ENCODE data around the gene HBE1. TPM values are rescaled to one million over a fixed set of nuclear protein-coding genes. Genes with fewer than 3 reads are reported as not detected.
"Not testable (repeated sequence)": the region's sequence is repeated elsewhere in the genome, so short reads cannot be mapped to it uniquely, and the experiment has no call there.

The HBE1 gene
- polyA plus RNA-seq, 3 donors from 2014 or later = not detected

- not testable (repeated sequence) for H3K4me1 Mint-ChIP-seq; H3K4me3 Mint-ChIP-seq; H3K36me3 Mint-ChIP-seq; H3K27ac Mint-ChIP-seq; DNase-seq; H3K27me3 Mint-ChIP-seq (ENCODE audit: low read depth in 3 of 3)
- H3K9me3 Mint-ChIP-seq = peaks cover 0 to 13% (median 4%) of the 10 kb centered on the region in 6 donors
These were observed 14.9 kb downstream of the HBE1 start, which contains the start of gene HBG2 for GRCh38 chr11:5254646-5255413. Gene HBG2 (minus strand): TSS chr11:5254781. CDS start chr11:5254728, 53 bp downstream.

GRCh38 chr11:5254023-5254422, 15.7 kb downstream of the HBE1 start:
- H3K4me3 Mint-ChIP-seq; H3K36me3 Mint-ChIP-seq; H3K9me3 Mint-ChIP-seq; DNase-seq; H3K27me3 Mint-ChIP-seq (ENCODE audit: low read depth in 3 of 3); H3K4me1 Mint-ChIP-seq; H3K27ac Mint-ChIP-seq: not testable (repeated sequence)

GRCh38 chr11:5253440-5253839, 16.3 kb downstream of the HBE1 start:
- not testable (repeated sequence) for H3K4me3 Mint-ChIP-seq; H3K27me3 Mint-ChIP-seq (ENCODE audit: low read depth in 3 of 3); H3K4me1 Mint-ChIP-seq

GRCh38 chr11:5252919-5253265, 16.9 kb downstream of the HBE1 start:
- no peak overlapping the region for H3K4me3 Mint-ChIP-seq
- H3K9me3 Mint-ChIP-seq = peaks cover 0 to 9% (median 0%) of the 10 kb centered on the region in 6 donors
- no peaks in the 10 kb centered on the region for H3K4me1 Mint-ChIP-seq
- H3K27ac Mint-ChIP-seq = no peak overlapping the region
- peak in 1 of 3 donors; percentile 7 for DNase-seq
- peaks cover 0 to under 1% (median 0%) of the 10 kb centered on the region in 3 donors for H3K27me3 Mint-ChIP-seq (ENCODE audit: low read depth in 3 of 3)
- no peaks in the 10 kb centered on the region for H3K36me3 Mint-ChIP-seq

More at GRCh38 chr11:5253440-5253839, 16.3 kb downstream of the HBE1 start:
- H3K9me3 Mint-ChIP-seq, DNase-seq, H3K27ac Mint-ChIP-seq, H3K36me3 Mint-ChIP-seq: not testable (repeated sequence)

- Mint-ChIP-seq H3K27me3 (ENCODE audit: low read depth in 3 of 3) (peaks cover 0 to 2% (median 0%) of the 10 kb centered on the region in 3 donors), H3K9me3 (peaks cover 0 to 9% (median 0%) of the 10 kb centered on the region in 6 donors), H3K4me3 (no peak overlapping the region), H3K27ac (no peak overlapping the region), H3K4me1 (no peaks in the 10 kb centered on the region), H3K36me3 (no peaks in the 10 kb centered on the region)
- DNase-seq = no peak
These were observed 17.4 kb downstream of the HBE1 start for GRCh38 chr11:5252192-5252918.

- Mint-ChIP-seq H3K4me1 (no peaks in the 10 kb centered on the region), H3K27me3 (ENCODE audit: low read depth in 3 of 3) (peaks cover 0 to 2% (median under 1%) of the 10 kb centered on the region in 3 donors), H3K36me3 (no peaks in the 10 kb centered on the region), H3K27ac (no peak overlapping the region), H3K4me3 (no peak overlapping the region), H3K9me3 (peaks cover 0 to 9% (median 0%) of the 10 kb centered on the region in 6 donors)
- DNase-seq = no peak
These were observed 18.0 kb downstream of the HBE1 start for GRCh38 chr11:5251746-5252145.

- Mint-ChIP-seq H3K4me1 (no peaks in the 10 kb centered on the region), H3K27me3 (ENCODE audit: low read depth in 3 of 3) (peaks cover 0 to 2% (median 1%) of the 10 kb centered on the region in 3 donors), H3K27ac (no peak overlapping the region), H3K9me3 (peaks cover 0 to 9% (median 0%) of the 10 kb centered on the region in 6 donors), H3K36me3 (no peaks in the 10 kb centered on the region), H3K4me3 (no peak overlapping the region)
- DNase-seq = no peak
These were observed 19.1 kb downstream of the HBE1 start for GRCh38 chr11:5250543-5251204.

- not testable (repeated sequence) for H3K4me3 Mint-ChIP-seq; H3K27ac Mint-ChIP-seq; H3K9me3 Mint-ChIP-seq; H3K27me3 Mint-ChIP-seq (ENCODE audit: low read depth in 3 of 3); H3K4me1 Mint-ChIP-seq; DNase-seq; H3K36me3 Mint-ChIP-seq
These were observed 19.8 kb downstream of the HBE1 start, which contains the start of gene HBG1 for GRCh38 chr11:5249807-5250396. Gene HBG1 (minus strand): TSS chr11:5249857. CDS start chr11:5249804, 53 bp downstream.

GRCh38 chr11:5248498-5248897, 21.2 kb downstream of the HBE1 start:
- not testable (repeated sequence) for H3K9me3 Mint-ChIP-seq; H3K4me1 Mint-ChIP-seq; H3K27ac Mint-ChIP-seq; DNase-seq; H3K36me3 Mint-ChIP-seq; H3K4me3 Mint-ChIP-seq; H3K27me3 Mint-ChIP-seq (ENCODE audit: low read depth in 3 of 3)

GRCh38 chr11:5247472-5248192, 22.1 kb downstream of the HBE1 start:
- peaks cover 1 to 2% (median 2%) of the 10 kb centered on the region in 3 donors for H3K27me3 Mint-ChIP-seq (ENCODE audit: low read depth in 3 of 3)

GRCh38 chr11:5246772-5247471, 22.8 kb downstream of the HBE1 start:
- H3K9me3 Mint-ChIP-seq = peaks cover 0 to 2% (median 0%) of the 10 kb centered on the region in 6 donors
- no peak overlapping the region for H3K4me3 Mint-ChIP-seq
- no peak for DNase-seq
- no peak overlapping the region for H3K27ac Mint-ChIP-seq
- no peaks in the 10 kb centered on the region for H3K4me1 Mint-ChIP-seq
- H3K27me3 Mint-ChIP-seq (ENCODE audit: low read depth in 3 of 3) = peaks cover 1 to 2% (median 2%) of the 10 kb centered on the region in 3 donors
- H3K36me3 Mint-ChIP-seq = no peaks in the 10 kb centered on the region

More at GRCh38 chr11:5247472-5248192, 22.1 kb downstream of the HBE1 start:
- DNase-seq = no peak
- Mint-ChIP-seq H3K9me3 (peaks cover 0 to under 1% (median 0%) of the 10 kb centered on the region in 6 donors), H3K27ac (no peak overlapping the region), H3K36me3 (no peaks in the 10 kb centered on the region), H3K4me1 (no peaks in the 10 kb centered on the region), H3K4me3 (no peak overlapping the region)

GRCh38 chr11:5245155-5245554, 24.6 kb downstream of the HBE1 start:
- H3K4me3 Mint-ChIP-seq = no peak overlapping the region
- H3K27me3 Mint-ChIP-seq (ENCODE audit: low read depth in 3 of 3) = peaks cover 2 to 3% (median 2%) of the 10 kb centered on the region in 3 donors
- no peak overlapping the region for H3K27ac Mint-ChIP-seq
- peaks cover 0 to 7% (median 0%) of the 10 kb centered on the region in 6 donors for H3K9me3 Mint-ChIP-seq
- H3K36me3 Mint-ChIP-seq = no peaks in the 10 kb centered on the region
- DNase-seq = no peak
- H3K4me1 Mint-ChIP-seq = no peaks in the 10 kb centered on the region

- H3K27ac Mint-ChIP-seq = no peak overlapping the region
- DNase-seq = no peak
- H3K27me3 Mint-ChIP-seq (ENCODE audit: low read depth in 3 of 3) = peaks cover 2 to 3% (median 2%) of the 10 kb centered on the region in 3 donors
- H3K4me3 Mint-ChIP-seq = no peak overlapping the region
- peaks cover 0 to 7% (median 0%) of the 10 kb centered on the region in 6 donors for H3K9me3 Mint-ChIP-seq
- H3K36me3 Mint-ChIP-seq = no peaks in the 10 kb centered on the region
- no peaks in the 10 kb centered on the region for H3K4me1 Mint-ChIP-seq
These were observed 25.9 kb downstream of the HBE1 start for GRCh38 chr11:5243816-5244180.

Measured in immature natural killer cell (primary cell).